Fibroblast of pulmonary artery (primary cell): Measurements from ENCODE around the gene TREML4.
A peak's percentile ranks its signal among the peaks of the same experiment; 100 is the strongest.
"Not testable (repeated sequence)": the region's sequence is repeated elsewhere in the genome, so short reads cannot be mapped to it uniquely, and the experiment has no call there.

Experiments used
- DNase-seq: peaks from one replicate; pipeline ENCODE4 v3.0.0-alpha.2; 2010; ENCODE audit warnings: low read depth
- H3K4me3 ChIP-seq: replicated peaks from 2 replicates; pipeline ENCODE4 v1.5.1; 2011; ENCODE audit warnings: low read depth, mild to moderate bottlenecking, control low read depth, low read length, moderate library complexity
- TF ChIP-seq, protein P1 (sequence below): IDR thresholded peaks from 2 replicates; pipeline ENCODE4 v1.5.1; 2011; ENCODE audit warnings: mild to moderate bottlenecking, control low read depth, low read length, inconsistent platforms; ENCODE audit errors: missing control alignments

Gene TREML4

GRCh38 chr6:41187924-41188886, 39.9 kb upstream of the TREML4 start:
- TF ChIP-seq, protein P1, sequence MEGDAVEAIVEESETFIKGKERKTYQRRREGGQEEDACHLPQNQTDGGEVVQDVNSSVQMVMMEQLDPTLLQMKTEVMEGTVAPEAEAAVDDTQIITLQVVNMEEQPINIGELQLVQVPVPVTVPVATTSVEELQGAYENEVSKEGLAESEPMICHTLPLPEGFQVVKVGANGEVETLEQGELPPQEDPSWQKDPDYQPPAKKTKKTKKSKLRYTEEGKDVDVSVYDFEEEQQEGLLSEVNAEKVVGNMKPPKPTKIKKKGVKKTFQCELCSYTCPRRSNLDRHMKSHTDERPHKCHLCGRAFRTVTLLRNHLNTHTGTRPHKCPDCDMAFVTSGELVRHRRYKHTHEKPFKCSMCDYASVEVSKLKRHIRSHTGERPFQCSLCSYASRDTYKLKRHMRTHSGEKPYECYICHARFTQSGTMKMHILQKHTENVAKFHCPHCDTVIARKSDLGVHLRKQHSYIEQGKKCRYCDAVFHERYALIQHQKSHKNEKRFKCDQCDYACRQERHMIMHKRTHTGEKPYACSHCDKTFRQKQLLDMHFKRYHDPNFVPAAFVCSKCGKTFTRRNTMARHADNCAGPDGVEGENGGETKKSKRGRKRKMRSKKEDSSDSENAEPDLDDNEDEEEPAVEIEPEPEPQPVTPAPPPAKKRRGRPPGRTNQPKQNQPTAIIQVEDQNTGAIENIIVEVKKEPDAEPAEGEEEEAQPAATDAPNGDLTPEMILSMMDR, result no peak
- H3K4me3 ChIP-seq, result no peak overlapping the region
- no peak for DNase-seq

GRCh38 chr6:41189046-41189445, 39.1 kb upstream of the TREML4 start:
- not testable (repeated sequence) for DNase-seq, H3K4me3 ChIP-seq

- H3K4me3 ChIP-seq, result no peak overlapping the region
- TF ChIP-seq, protein P1, result no peak
- DNase-seq, result no peak
Measured at GRCh38 chr6:41189967-41190366, 38.2 kb upstream of the TREML4 start.

DNA sequence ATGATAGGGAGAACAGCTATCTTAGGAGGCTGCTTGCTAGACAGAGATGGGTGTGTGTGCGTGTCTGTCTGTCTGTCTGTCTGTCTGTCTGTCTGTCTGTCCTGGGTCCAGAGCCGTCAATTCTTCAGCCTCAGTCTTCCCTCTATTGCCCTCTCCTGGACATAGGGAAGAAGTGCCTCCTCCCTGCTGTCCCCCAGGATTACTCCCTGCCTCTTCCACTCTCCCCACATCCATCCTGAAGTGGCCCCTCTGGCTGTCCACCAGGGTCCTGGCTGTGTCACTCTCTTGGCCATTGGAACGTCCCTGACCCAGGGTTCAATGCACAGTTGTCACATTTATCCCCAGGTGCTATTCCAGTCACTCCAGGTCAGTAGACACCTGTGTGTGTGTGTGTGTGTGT, 37.4 kb upstream of the TREML4 start:
- TF ChIP-seq, protein P1, result no peak
- DNase-seq, result no peak
- H3K4me3 ChIP-seq, result no peak overlapping the region

- TF ChIP-seq, protein P1, result peak; percentile 56
- DNase-seq, result peak; percentile 41
- H3K4me3 ChIP-seq, result no peak overlapping the region
Measured at GRCh38 chr6:41191569-41191968, 36.6 kb upstream of the TREML4 start.

DNA sequence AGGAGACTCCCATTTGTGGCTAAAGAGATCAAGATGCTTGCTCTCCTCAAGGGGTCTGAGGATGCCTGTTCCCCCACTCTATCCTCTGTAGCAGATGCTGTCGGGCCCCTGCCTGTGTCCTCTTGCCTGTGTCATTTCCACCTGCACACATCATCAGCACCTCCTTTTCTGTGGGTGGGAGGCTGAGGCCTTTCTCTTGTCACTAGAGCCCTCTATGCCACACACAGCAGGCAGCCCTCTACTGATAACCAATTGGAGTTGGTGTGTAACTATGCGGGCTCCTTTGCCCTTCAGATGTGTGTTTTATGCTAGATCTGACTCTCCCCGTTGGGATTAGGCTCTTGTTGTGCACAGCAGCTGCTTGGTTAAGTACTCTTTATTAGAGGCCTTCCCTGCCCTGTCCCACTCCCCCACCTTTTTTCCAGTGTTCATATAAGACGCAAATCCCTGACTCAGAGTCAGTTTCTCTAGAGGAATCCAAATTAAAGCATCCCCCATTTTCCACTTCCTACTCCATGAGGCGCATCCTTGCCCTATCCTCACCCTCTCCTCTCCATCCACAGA, 34.9 kb upstream of the TREML4 start:
- no peak for DNase-seq
- no peak overlapping the region for H3K4me3 ChIP-seq
- TF ChIP-seq, protein P1, result no peak

- DNase-seq, result no peak
- no peak overlapping the region for H3K4me3 ChIP-seq
- TF ChIP-seq, protein P1, result no peak
Measured at GRCh38 chr6:41193884-41194283, 34.3 kb upstream of the TREML4 start.
